B cell (primary cell): Measurements from ENCODE around the gene VASH1.

Source experiments
- CTCF ChIP-seq: fragments of 200-600 bp; IDR thresholded peaks from one replicate; pipeline ENCODE4 v1.8.0; 2022; ENCODE audit warnings: antibody characterized with exemption, mild to moderate bottlenecking
- EZH2 ChIP-seq: IDR thresholded peaks from 2 replicates; pipeline ENCODE4 v1.6.1; 2012; ENCODE audit warnings: borderline replicate concordance, low read depth, mild to moderate bottlenecking, moderate library complexity, low read length; ENCODE audit not compliant: insufficient read depth, poor library complexity, severe bottlenecking

- TF ChIP-seq CTCF (no peak), EZH2 (no peak)
Observed at GRCh38 chr14:76793324-76793723, 32.1 kb downstream of the VASH1 start.
